IPS DF 19.7 (cell line): ENCODE data around the gene DHDDS.
"Not testable (repeated sequence)": the region's sequence is repeated elsewhere in the genome, so short reads cannot be mapped to it uniquely, and the experiment has no call there.

Experiments
- DNase-seq: peaks from one replicate; pipeline ENCODE4 v3.0.0-alpha.2; 2013; ENCODE audit warnings: low read depth, low spot score

Gene DHDDS

DNA sequence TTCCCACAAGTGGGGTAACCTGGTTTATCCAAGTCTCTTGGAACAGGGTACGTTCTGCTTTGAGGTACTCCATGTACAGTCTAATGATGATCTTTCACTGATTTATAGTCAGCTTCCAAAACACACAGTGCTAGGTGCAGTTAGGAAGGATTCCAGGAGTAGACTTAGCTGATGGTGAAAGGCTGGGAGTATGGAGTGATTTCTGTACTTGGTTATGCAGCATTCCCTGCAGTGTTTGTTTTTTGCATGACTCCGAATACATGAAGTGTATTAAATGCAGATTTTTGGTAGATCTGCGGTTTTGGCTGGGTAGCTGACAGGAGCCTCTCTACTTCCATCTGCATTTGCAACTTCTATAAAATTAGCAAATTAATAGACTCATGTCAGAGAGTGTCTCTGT lies 43.9 kb downstream of the DHDDS start:
- DNase-seq = no peak

DNA sequence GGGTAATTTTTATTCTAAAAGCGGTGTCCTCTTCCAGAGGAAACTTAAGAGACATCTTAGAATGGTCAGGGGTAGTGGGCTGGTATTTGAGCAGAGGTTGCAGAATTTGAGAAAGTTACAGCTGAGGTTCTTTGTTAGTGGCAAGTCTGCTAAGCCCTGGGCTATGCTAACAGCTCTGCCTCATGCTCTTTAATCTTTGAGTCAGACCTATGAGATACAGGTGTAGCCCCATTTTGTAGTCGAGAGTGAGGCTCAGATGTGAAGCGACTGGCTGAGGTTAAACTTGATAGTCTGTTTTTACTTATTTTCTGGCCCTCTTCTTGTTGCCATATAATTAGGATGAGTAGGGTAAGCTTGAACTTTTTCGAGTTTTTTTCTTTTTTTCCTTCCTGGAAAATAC lies 44.8 kb downstream of the DHDDS start:
- no peak for DNase-seq

DNA sequence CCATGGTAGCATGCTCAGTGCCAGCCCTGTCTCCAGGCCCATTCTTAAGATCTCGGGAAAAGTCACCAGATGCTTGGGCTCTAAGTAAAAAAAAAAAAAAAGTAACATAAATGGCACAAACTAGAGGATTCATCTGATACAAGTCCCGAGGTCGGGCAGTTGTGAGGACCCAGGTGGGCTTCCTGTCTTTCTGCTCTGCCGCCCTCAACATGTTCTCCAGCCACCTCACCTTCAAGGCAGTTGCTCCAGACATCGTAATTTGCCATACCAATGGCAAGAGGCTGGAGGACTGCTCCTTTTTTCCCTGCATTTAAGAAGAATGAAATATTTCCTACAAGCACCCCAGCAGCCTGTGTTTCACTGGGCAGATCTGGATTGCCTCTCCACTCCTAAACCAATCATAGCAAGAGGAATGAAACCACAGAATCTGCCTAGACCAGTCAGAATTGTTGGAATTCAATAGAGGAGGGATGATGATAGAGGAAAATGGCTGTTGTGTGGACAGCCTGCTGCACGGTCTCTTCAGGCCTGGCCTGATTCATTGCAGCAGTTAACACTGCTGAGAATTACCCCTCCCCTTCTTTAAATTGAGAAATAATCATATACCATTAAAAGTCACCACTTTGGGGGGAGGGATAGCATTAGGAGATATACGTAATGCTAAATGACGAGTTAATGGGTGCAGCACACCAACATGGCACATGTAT lies 45.5 kb downstream of the DHDDS start:
- no peak for DNase-seq

DNA sequence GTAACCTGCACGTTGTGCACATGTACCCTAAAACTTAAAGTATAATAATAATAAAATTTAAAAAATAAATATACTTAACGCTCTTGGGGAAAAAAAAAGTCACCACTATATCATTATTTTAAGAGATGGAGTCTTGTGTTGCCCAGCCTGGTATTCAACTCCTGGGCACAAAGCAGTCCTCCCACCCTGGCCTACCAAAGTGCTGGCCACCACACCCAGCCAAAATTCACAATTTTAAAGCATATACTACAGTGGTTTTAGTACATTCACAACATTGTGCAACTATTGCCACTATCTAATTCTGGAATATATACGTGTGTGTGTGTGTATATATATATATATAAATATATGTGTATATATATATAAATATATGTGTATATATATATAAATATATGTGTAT lies 46.0 kb downstream of the DHDDS start:
- no peak for DNase-seq

DNA sequence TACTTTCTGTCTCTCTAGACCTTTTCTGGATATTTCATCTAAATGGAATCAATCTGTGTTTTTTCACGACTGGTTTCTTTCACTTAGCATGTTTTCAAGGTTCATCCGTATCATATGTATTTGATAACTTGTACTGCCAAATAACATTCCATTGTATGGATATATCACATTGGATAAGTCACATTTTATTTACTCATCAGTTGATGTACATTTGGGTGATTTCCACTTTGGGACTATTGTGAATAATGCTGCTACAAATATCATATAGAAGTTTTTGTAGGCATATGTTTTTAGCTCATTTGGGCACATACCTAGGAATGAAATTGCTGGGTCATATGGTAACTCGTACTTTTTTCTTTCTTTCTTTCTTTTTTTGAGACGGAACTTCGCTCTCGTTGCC lies 46.9 kb downstream of the DHDDS start:
- no peak for DNase-seq

DNA sequence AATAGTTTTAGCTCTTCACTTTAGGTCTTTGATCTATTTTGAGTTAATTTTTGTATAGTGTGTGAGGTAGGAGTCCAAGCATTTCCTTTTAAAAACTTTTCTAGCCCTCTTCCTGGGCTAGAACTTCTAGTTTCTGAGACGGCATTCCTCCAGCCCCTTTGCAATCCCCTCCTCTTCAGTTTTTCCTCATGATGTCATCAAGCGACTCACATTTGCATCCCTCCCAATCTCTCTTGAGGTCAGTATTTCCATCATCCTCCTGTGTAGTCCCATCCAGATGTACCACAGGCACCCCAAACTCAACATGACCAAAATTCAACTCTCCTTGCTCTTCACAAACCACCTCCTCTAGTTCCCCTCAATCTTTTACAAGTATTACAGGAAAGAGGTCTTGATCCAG lies 50.8 kb downstream of the DHDDS start:
- DNase-seq = no peak

DNA sequence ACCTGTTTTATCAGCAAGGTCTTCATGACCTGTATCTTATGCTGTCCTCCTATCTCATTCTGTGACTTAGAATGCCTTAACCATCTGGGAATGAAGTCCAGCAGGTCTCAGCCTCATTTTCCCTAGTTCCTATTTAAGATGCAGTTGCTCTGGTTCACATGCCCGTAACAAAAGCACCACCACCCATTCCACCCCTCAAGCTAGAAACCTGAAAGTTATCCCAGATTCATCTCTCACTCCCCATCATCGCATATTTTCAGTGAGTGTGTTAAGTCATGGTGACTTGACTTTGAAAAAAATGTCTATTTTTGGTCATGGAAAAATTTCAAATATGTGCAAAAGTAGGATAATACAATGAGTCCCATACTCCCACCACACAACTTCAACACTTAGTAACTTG lies 51.9 kb downstream of the DHDDS start:
- no peak for DNase-seq

DNA sequence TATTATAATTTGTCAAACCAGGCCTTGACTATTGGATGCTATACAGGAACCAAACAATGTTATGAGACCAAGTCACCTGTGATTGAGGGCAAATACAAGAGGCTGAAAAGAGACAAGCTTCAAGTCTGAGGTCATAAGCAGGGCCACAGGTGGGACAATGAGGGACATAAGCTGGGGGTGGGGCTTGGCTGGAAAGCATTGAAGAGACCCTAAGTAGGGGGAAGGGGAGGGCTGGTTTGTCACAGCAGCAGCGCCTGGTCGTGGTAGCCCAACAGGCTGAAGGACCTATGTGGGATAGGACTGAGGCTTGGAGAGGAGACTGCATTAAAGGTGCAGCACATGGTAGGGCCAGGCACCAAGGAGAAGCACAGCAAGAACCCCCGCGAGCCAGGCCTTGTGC lies 58.0 kb downstream of the DHDDS start:
- no peak for DNase-seq

DNA sequence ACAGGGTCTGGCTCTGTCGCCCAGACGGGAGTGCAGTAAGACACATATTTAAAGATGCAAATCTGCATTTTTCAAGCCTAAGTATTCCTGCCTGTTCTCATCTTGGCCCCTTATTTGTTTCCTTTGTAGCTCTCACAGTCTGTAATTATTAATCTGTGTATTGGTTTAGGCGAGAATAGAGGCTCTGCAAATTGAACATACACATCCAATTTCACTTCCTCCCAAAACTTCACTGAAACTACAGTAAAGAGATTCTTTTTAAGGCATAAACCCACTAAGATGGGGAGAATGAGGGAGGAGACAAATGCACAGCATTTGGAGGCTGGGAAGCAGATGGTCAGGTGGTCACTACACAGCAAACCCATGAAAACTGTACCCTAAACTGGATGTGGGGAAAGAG lies 61.1 kb downstream of the DHDDS start:
- no peak for DNase-seq

DNA sequence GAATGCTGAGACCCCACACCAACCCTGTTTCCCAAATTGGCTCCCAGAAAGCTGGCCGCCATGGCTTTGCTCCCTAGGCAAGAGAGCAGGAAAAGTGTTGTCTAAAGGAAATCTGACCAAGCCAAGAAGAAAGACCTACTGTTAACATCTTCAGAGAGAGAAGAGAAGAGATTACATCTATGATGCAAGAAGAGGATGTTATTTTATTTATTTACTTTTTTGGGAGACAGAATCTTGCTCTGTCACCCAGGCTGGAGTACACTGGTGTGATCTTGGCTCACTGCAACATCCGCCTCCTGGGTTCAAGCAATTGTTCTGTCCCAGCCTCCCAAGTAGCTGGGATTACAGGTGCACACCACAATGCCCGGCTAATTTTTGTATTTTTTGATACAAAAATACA lies 61.8 kb downstream of the DHDDS start:
- DNase-seq = no peak

DNA sequence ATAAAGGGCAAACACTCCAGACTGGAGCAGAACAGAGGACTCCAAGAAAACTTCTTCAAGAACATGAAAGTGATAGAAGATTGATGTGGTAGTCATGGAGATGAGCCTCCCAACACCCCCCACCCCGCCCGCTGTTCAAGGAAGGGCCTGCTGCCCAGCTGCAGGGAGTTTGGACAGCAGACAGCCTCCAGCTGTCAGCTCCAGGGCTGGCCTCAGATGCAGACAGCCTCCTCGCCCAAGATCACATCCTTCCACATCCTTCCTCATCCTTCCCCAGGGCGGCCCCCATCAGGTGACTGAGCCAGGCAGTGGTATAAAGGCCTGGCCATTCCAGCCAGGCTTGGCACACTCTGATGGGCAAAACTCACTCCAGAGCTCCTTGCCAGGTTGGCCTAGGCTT lies 64.7 kb downstream of the DHDDS start:
- DNase-seq = no peak

DNA sequence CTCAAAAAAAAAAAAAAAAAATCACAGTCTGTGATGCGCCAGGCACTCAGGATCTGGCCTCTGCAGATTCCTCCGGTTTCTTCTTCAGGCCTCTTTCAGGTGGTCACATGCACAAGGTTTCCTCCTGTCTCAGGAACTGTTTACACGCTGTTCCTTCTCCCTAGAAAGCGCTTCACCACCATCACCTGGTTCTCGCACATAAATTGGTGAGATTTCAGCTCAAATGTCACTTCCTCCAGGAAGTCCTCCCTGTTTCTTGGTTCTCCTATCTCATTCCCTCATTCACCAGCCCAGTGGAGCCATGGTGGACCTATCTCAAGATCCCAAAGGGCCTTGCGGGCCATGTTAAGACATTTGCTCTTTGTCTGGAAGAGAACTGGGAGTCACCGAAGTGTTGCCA lies 66.8 kb downstream of the DHDDS start:
- no peak for DNase-seq

DNA sequence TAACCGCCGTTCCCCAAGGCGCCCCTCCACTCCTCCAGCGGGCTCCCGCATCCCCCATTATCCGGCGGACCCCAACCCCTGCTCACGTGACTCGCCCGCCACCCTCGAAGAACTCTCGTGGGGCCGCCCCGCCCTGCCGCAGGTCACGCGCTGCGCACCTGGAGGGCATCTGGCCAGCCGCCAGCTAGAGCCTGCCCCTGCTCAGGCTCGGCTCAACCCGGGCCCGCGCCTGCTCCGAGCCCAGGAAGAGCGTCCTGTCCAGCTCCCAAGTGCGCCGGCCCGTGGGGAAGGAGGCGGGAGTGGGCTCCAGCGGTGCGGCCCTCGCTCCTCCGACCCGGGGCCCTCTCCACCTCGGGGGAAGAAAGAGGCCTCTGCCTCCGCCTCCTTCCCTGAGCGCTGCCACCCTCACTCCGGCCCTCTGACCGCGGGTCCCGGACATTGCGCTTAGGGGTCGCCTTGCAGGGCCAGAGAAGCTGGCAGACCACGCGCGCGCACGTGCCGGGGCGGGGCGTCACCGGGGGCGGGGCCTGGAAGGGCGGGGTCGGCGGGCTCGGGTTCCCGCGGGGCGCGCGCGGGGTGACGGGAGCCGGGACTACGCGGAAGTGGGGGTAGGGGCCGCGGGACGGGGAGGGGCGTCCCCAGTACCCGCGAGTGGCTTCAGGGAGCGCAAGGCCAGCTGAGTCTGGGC lies 68.5 kb downstream of the DHDDS start:
- DNase-seq = no peak

DNA sequence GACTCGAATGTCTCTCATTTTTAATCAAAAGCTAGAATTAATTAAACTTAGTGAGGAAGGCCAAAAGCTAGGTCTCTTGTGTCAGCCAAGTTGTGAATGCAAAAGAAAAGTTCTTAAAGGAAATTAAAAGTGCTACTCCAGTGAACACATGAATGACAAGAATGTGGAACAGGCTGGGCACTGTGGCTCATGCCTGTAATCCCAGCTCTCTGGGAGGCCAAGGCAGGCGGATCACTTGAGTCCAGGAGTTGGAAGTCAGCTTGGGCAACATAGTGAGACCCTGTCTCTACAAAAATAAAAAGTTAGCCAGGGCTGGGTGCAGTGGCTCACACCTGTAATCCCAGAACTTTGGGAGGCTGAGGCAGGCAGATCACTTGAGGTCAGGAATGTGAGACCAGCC lies 78.6 kb downstream of the DHDDS start:
- not testable (repeated sequence) for DNase-seq

DNA sequence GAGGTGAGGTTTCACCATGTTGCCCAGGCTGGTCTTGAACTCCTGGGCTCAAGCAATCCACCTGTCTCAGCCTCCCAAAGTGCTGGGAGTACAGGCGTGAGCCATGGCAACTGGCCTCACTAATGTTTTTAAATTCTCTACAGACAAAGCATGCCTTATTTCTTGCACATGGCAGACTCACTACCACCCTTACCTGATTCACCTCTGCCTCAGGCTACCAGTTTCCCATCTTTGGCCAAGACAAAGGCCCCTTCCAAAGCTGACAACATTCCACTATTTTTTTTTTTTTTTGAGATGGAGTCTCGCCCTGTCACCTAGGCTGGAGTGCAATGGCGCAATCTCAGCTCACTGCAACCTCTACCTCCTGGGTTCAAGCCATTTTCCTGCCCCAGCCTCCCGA lies 83.7 kb downstream of the DHDDS start:
- DNase-seq = not testable (repeated sequence)

DNA sequence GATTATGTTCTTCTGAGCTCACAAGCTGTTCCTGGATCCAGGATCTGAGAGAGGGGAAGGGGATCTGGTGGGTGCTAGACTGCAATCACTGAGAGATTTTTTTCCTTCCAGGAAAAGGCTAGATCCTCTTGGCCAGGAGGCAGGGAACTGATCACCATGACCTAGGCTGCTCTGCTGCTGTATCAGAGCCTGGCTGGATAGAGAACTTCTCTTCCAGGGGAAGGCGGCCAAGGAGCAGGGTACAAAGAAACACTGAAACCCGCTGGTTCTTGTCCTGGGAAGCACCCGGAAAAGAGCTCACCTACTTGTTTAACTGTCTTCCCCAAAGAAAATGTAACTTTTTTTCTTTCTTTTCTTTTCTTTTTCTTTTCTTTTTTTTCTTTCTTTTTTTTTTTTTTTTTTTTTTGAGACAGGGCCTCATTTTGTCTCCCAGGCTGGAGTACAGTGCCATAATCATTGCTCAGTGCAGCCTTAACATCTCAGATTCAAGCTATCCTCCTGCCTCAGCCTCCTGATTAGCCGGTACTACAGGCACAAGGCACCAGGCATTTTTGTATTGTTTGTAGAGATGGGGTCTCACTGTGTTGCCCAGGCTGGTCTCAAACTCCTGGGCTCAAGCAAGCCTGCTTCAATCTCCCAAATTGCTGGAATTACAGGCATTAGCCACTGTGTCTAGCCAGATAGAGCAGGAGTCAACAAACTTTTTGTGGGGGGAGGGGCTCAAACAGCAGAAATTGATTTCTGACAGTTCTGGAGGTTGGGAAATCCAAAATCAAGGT lies 85.1 kb downstream of the DHDDS start:
- DNase-seq = no peak

DNA sequence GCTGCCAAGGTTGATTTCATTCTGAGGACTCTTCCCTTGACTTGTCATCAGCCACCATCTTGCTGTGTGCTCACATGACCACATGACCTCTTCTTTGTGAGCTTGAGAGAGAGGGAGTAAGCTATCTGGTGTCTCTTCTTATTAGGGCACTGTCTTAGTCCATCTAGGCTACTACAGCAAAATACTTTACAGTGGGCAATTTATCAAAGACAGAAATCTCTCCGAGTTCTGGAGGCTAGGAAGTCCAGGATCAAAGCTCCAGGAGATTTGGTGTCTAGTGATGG lies 85.6 kb downstream of the DHDDS start:
- no peak for DNase-seq

DNA sequence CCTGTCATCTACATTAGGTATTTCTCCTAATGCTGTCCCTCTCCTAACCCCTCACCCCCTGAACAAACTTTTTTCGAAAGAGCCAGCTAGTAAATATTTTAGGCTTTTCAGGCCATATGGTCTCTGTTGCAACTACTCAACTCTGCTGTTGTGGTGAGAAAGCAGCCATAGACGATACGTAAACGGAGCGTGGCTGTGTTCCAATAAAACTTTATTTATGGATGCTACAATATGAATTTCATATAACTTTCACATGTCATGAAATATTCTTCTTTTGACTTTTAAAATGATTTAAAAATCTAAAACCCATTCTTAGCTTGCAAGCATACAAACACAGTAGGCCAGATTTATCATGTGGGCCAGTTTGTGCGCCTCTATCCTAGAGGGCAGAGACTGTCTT lies 86.2 kb downstream of the DHDDS start:
- no peak for DNase-seq

DNA sequence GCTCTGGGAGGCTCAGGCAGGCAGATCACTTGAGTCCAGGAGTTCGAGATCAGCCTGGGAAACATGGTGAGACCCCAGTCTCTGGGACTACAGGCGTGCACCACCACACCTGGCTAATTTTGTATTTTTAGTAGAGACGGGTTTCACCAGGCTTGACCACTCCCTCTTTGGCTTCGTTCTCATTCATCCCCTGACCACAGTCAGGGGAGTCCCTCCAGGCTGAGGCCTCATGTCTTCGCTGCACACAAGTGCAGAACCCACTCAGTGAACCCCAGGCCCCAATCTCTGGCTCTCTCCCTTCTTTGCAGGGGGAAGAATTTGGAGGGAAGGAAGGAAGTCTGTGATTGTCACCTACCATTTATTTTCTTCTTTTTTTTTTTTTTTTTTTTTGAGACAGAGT lies 88.2 kb downstream of the DHDDS start:
- DNase-seq = no peak
